A673 (cell line): ENCODE measurements around the gene DNAJC1.

Experiments used
- EZH2 ChIP-seq: fragments of 200-600 bp; sonication (generic); IDR thresholded peaks from 2 replicates; pipeline ENCODE4 v1.6.1; 2017; ENCODE audit warnings: borderline replicate concordance, low read depth, mild to moderate bottlenecking, mixed read lengths, antibody characterized with exemption, low read length; ENCODE audit not compliant: poor library complexity, severe bottlenecking
- TF ChIP-seq, protein P1 (sequence below): fragments of 300-800, 200-600 bp; sonication (generic); conservative IDR thresholded peaks from 2 replicates; pipeline ENCODE4 v1.5.1; 2017; ENCODE audit warnings: low read depth, mild to moderate bottlenecking, antibody characterized with exemption, low read length, moderate library complexity, mixed read lengths

DNA sequence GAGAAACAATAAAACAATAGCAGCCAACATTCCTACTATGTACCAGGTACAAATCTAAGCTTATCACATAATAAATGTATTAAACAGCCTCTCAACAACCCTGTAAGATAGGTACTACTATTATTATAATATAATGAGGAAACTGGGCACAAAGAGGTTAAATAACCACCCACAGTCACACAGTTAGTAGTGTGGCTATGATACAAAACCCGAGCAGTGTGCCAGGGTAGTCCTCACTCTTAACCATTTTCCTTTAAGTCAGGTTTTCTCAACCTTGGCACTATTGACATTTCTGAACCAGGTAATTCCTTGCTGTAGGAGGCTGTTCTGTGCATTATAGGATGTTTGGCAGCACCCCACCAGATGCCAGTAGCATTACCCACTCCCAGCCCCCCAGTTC lies 48.8 kb downstream of the DNAJC1 start:
- TF ChIP-seq, protein P1, sequence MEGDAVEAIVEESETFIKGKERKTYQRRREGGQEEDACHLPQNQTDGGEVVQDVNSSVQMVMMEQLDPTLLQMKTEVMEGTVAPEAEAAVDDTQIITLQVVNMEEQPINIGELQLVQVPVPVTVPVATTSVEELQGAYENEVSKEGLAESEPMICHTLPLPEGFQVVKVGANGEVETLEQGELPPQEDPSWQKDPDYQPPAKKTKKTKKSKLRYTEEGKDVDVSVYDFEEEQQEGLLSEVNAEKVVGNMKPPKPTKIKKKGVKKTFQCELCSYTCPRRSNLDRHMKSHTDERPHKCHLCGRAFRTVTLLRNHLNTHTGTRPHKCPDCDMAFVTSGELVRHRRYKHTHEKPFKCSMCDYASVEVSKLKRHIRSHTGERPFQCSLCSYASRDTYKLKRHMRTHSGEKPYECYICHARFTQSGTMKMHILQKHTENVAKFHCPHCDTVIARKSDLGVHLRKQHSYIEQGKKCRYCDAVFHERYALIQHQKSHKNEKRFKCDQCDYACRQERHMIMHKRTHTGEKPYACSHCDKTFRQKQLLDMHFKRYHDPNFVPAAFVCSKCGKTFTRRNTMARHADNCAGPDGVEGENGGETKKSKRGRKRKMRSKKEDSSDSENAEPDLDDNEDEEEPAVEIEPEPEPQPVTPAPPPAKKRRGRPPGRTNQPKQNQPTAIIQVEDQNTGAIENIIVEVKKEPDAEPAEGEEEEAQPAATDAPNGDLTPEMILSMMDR: no peak
- TF ChIP-seq EZH2: no peak
